Right lobe of liver (tissue), 4 donors: ENCODE measurements around the gene MZF1.
A peak's percentile ranks its signal among the peaks of the same experiment; 100 is the strongest.

Source experiments
- POLR2A ChIP-seq: fragments of 450-650 bp; IDR thresholded peaks from one replicate; pipeline ENCODE4 v1.6.1; 2017; ENCODE audit warnings: antibody characterized with exemption, mild to moderate bottlenecking
- TF ChIP-seq, protein P1 (sequence below), 4 donors: fragments of 200-600 bp in 3 of 4; fragments of 450-650 bp in 1 of 4; IDR thresholded peaks; one replicate each; pipeline versions ENCODE4 v1.5.1 to v1.8.0; 2016 to 2022; ENCODE audit warnings: antibody characterized with exemption in 4 of 4, mild to moderate bottlenecking in 2 of 4
- donor health status: DM: no; HTN: no; CAD: no.
- donor health status: DM: no; HTN: no; CAD: no.
- donor health status: DM: no; HTN: yes; CAD: no.

DNA sequence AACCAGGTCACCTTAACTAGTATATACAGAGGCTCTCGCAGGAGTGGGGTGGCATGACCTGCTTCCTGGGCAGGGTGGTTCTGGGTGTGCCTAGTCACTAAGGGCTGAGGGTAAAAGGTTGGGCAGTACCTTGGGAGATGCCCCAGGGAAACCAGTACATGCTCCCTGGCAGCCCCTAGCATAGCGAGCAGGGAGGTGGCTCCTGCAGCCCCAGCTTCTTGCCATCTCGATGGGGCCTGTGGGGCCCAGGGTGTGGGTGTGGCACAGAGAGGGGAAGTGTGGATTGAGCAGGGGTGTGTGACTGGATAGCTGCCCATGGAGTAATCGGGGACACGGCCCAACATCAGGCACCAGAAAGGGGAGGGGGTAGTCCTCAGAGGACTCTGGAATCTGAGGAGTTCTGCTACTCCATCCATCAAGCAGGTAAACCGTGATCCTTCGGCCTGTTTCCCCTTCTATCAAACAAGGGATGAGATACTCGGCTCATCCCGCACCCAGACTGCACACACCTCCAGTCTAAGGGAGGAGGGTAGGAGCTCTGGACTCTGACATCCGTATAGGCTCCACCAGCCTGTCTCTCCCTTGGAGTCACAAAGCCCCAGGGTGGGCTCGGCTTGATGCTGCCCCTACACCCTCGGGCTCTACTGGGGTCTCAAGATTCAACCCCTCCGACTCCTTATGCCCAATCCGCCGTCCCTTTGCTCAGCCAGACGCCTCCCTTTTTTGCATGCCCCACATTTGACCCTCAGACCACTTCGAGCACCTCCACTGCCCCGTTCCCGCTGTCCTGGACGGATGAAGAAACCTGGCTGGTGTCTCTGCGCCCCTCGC, 54.7 kb downstream of the MZF1 start:
- TF ChIP-seq, protein P1, sequence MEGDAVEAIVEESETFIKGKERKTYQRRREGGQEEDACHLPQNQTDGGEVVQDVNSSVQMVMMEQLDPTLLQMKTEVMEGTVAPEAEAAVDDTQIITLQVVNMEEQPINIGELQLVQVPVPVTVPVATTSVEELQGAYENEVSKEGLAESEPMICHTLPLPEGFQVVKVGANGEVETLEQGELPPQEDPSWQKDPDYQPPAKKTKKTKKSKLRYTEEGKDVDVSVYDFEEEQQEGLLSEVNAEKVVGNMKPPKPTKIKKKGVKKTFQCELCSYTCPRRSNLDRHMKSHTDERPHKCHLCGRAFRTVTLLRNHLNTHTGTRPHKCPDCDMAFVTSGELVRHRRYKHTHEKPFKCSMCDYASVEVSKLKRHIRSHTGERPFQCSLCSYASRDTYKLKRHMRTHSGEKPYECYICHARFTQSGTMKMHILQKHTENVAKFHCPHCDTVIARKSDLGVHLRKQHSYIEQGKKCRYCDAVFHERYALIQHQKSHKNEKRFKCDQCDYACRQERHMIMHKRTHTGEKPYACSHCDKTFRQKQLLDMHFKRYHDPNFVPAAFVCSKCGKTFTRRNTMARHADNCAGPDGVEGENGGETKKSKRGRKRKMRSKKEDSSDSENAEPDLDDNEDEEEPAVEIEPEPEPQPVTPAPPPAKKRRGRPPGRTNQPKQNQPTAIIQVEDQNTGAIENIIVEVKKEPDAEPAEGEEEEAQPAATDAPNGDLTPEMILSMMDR (IDR thresholded peaks at IDR 0.05): peak in 1 of 4 donors; percentile 55
- TF ChIP-seq POLR2A: no peak
